Muscle of leg (tissue), 11 donors: Measurements from ENCODE around the gene ZFYVE9. TPM values are rescaled to one million over a fixed set of nuclear protein-coding genes. Genes with fewer than 3 reads are reported as not detected.

Experiments used
- DNase-seq: peaks from one replicate; pipeline ENCODE4 v3.0.0; 2013
- H3K27ac ChIP-seq: one replicate; pipeline ENCODE4 v1.5.1; 2013; ENCODE audit warnings: mild to moderate bottlenecking, low read length, control low read depth
- H3K27me3 ChIP-seq: one replicate; pipeline ENCODE4 v1.6.1; 2013; ENCODE audit warnings: low read length; ENCODE audit not compliant: control insufficient read depth, insufficient read depth
- H3K36me3 ChIP-seq: one replicate; pipeline ENCODE4 v1.6.1; 2013; ENCODE audit warnings: low read length; ENCODE audit not compliant: control insufficient read depth, insufficient read depth
- H3K4me1 ChIP-seq: one replicate; pipeline ENCODE4 v1.6.1; 2013; ENCODE audit warnings: low read length; ENCODE audit not compliant: control insufficient read depth, insufficient read depth
- H3K4me3 ChIP-seq: one replicate; pipeline ENCODE4 v1.5.1; 2013; ENCODE audit warnings: low read length, control low read depth
- H3K9me3 ChIP-seq: replicated peaks from 2 replicates; pipeline ENCODE4 v1.6.1; 2013; ENCODE audit warnings: low read depth, low read length; ENCODE audit not compliant: control insufficient read depth
- WGBS: methylation state at CpG from one replicate; pipeline ENCODE4 v1.1.5; 2013; ENCODE audit warnings: missing lambda C conversion rate; ENCODE audit not compliant: insufficient coverage; 5-methylcytosine and 5-hydroxymethylcytosine counted together
- polyA plus RNA-seq, 8 donors: library from polyadenylated mRNA; unstranded; fragments of 120-200 nt; gene quantifications; one replicate each; pipeline versions ENCODE4 v1.2.1 to v1.2.3, GENCODE V29; 2013; ENCODE audit warnings: inconsistent platforms in 1 of 8, low replicate concordance in 1 of 8; ENCODE audit not compliant: insufficient read length in 8 of 8, insufficient read depth in 1 of 8
- total RNA-seq: library from RNA; stranded (reverse); fragments of 120-200 nt; gene quantifications from one replicate; pipeline ENCODE4 v1.2.4, GENCODE V29; 2013

Gene ZFYVE9
- total and polyA plus RNA-seq, 9 donors: 13.7 to 27.4 (median 19.8) TPM

DNA sequence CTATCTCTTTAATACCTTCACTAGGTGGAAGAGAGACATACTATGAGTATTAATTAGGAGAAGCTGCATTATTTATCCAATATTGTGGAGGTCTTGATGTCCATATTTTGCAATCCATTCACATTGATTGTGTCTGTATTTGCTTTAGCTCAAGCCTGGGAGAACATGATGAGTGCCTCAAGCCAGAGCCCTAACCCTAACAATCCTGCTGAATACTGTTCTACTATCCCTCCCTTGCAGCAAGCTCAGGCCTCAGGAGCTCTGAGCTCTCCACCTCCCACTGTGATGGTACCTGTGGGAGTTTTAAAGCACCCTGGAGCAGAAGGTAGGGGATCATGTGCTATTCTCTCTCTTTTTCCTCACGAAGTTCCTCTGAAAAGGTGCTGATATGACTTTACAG is 124.6 kb downstream of the ZFYVE9 start:
- Histone ChIP-seq H3K27ac (no peak overlapping the region), H3K4me3 (no peak overlapping the region), H3K9me3 (no peaks in the 10 kb centered on the region), H3K4me1 (no peaks in the 10 kb centered on the region), H3K27me3 (no peaks in the 10 kb centered on the region), H3K36me3 (peaks cover 8% of the 10 kb centered on the region)
- no peak for DNase-seq
- WGBS: no CpG with 5 or more reads among the region's 1 CpG

GRCh38 chr1:52268372-52268771 is 126.5 kb downstream of the ZFYVE9 start:
- 71% methylated on average over 2 of the region's 3 CpGs for WGBS
- H3K9me3 ChIP-seq: no peaks in the 10 kb centered on the region

GRCh38 chr1:52281518-52281917 is 139.6 kb downstream of the ZFYVE9 start:
- Histone ChIP-seq H3K36me3 (peaks cover 2% of the 10 kb centered on the region), H3K27ac (no peak overlapping the region), H3K4me3 (no peak overlapping the region), H3K9me3 (no peaks in the 10 kb centered on the region), H3K27me3 (no peaks in the 10 kb centered on the region), H3K4me1 (no peaks in the 10 kb centered on the region)
- no CpG with 5 or more reads among the region's 2 CpGs for WGBS
- no peak for DNase-seq

More at GRCh38 chr1:52268372-52268771, 126.5 kb downstream of the ZFYVE9 start:
- Histone ChIP-seq H3K4me1 (no peaks in the 10 kb centered on the region), H3K27me3 (no peaks in the 10 kb centered on the region), H3K27ac (no peak overlapping the region), H3K4me3 (no peak overlapping the region), H3K36me3 (peaks cover 8% of the 10 kb centered on the region)
- peak; percentile 20 for DNase-seq

- DNase-seq: no peak
- H3K9me3 ChIP-seq: no peaks in the 10 kb centered on the region
- H3K27me3 ChIP-seq: no peaks in the 10 kb centered on the region
- no peaks in the 10 kb centered on the region for H3K4me1 ChIP-seq
- no peak overlapping the region for H3K27ac ChIP-seq
- H3K36me3 ChIP-seq: no peaks in the 10 kb centered on the region
- 96% methylated on average over 3 of the region's 3 CpGs for WGBS
- no peak overlapping the region for H3K4me3 ChIP-seq
These were observed 146.4 kb downstream of the ZFYVE9 start for GRCh38 chr1:52288286-52288685.

DNA sequence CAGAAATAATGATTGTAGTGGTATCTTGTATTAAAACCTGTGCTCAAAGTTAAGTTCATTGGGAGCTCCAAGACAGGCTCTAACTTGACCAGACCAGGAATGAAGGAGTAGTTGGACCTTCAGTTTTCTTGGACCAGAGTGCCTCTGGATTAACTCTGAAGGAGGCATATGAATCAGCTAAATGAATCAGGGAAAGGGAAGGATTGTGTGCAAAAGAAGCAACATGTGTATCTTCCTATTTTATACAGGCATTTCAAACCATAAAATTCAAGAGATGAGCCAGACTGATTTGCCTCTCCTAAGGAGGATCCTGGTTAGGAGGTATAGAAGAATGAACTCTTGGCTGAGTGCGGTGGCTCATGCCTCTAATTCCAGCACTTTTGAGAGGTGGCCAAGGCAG is 152.7 kb downstream of the ZFYVE9 start:
- DNase-seq: no peak
- Histone ChIP-seq H3K4me1 (no peaks in the 10 kb centered on the region), H3K36me3 (peaks cover 7% of the 10 kb centered on the region), H3K9me3 (no peaks in the 10 kb centered on the region), H3K27me3 (no peaks in the 10 kb centered on the region), H3K4me3 (no peak overlapping the region), H3K27ac (no peak overlapping the region)
- WGBS: no CpG with 5 or more reads among the region's 1 CpG

GRCh38 chr1:52296345-52296744 is 154.5 kb downstream of the ZFYVE9 start:
- no peaks in the 10 kb centered on the region for H3K4me1 ChIP-seq
- H3K27me3 ChIP-seq: no peaks in the 10 kb centered on the region
- no peak overlapping the region for H3K27ac ChIP-seq
- 21% methylated on average over 2 of the region's 2 CpGs for WGBS
- H3K36me3 ChIP-seq: peaks cover 7% of the 10 kb centered on the region
- DNase-seq: peak; percentile 51
- H3K9me3 ChIP-seq: no peaks in the 10 kb centered on the region
- no peak overlapping the region for H3K4me3 ChIP-seq

- WGBS: 88% methylated on average over 12 of the region's 13 CpGs
- H3K4me1 ChIP-seq: no peaks in the 10 kb centered on the region
- no peak overlapping the region for H3K4me3 ChIP-seq
- peaks cover 13% of the 10 kb centered on the region for H3K36me3 ChIP-seq
- H3K27ac ChIP-seq: no peak overlapping the region
- H3K27me3 ChIP-seq: no peaks in the 10 kb centered on the region
- H3K9me3 ChIP-seq: no peaks in the 10 kb centered on the region
- no peak for DNase-seq
These were observed 163.7 kb downstream of the ZFYVE9 start for GRCh38 chr1:52305417-52306226.

- Histone ChIP-seq H3K4me1 (no peaks in the 10 kb centered on the region), H3K4me3 (no peak overlapping the region), H3K36me3 (peaks cover 16% of the 10 kb centered on the region), H3K9me3 (no peaks in the 10 kb centered on the region), H3K27me3 (no peaks in the 10 kb centered on the region), H3K27ac (no peak overlapping the region)
- WGBS: 70% methylated on average over 8 of the region's 11 CpGs
- no peak for DNase-seq
These were observed 164.5 kb downstream of the ZFYVE9 start for GRCh38 chr1:52306227-52307006.

GRCh38 chr1:52321061-52321460 is 179.2 kb downstream of the ZFYVE9 start:
- no peaks in the 10 kb centered on the region for H3K9me3 ChIP-seq

GRCh38 chr1:52323731-52324130 is 181.8 kb downstream of the ZFYVE9 start:
- H3K4me3 ChIP-seq: no peak overlapping the region
- no peaks in the 10 kb centered on the region for H3K4me1 ChIP-seq
- no peaks in the 10 kb centered on the region for H3K27me3 ChIP-seq
- no peak overlapping the region for H3K27ac ChIP-seq
- H3K9me3 ChIP-seq: no peaks in the 10 kb centered on the region
- H3K36me3 ChIP-seq: no peaks in the 10 kb centered on the region
- no peak for DNase-seq
- WGBS: no CpG with 5 or more reads among the region's 8 CpGs

More at GRCh38 chr1:52321061-52321460, 179.2 kb downstream of the ZFYVE9 start:
- H3K4me3 ChIP-seq: no peak overlapping the region
- WGBS: no CpG with 5 or more reads among the region's 2 CpGs
- H3K27me3 ChIP-seq: no peaks in the 10 kb centered on the region
- no peak for DNase-seq
- no peak overlapping the region for H3K27ac ChIP-seq
- no peaks in the 10 kb centered on the region for H3K4me1 ChIP-seq
- H3K36me3 ChIP-seq: no peaks in the 10 kb centered on the region
